NT2/D1 (cell line): ENCODE measurements around the gene PLCB4.

Experiments used
- DNase-seq: peaks from one replicate; pipeline ENCODE4 v3.0.0-alpha.2; 2011; ENCODE audit warnings: low read depth, low spot score
- H3K27me3 ChIP-seq: 2 replicates; pipeline ENCODE4 v1.6.0; 2011; ENCODE audit warnings: mild to moderate bottlenecking; ENCODE audit not compliant: insufficient read length, insufficient read depth
- H3K36me3 ChIP-seq: 2 replicates; pipeline ENCODE4 v1.6.1; 2011; ENCODE audit warnings: mild to moderate bottlenecking, low read length, mixed read lengths; ENCODE audit not compliant: insufficient read depth, insufficient read length
- H3K4me1 ChIP-seq: 2 replicates; pipeline ENCODE4 v1.5.1; 2011; ENCODE audit not compliant: insufficient read depth, insufficient read length
- H3K4me3 ChIP-seq: 2 replicates; pipeline ENCODE4 v1.5.1; 2011; ENCODE audit warnings: low read depth; ENCODE audit not compliant: insufficient read length
- H3K9ac ChIP-seq: 2 replicates; pipeline ENCODE4 v1.6.0; 2011; ENCODE audit warnings: low read depth; ENCODE audit not compliant: insufficient read length
- H3K9me3 ChIP-seq: 2 replicates; pipeline ENCODE4 v1.5.1; 2011; ENCODE audit warnings: mild to moderate bottlenecking, low read length; ENCODE audit not compliant: insufficient read depth
- SUZ12 ChIP-seq: IDR thresholded peaks from 2 replicates; pipeline ENCODE4 v1.6.1; 2011; ENCODE audit not compliant: insufficient read length, insufficient read depth; ENCODE audit errors: extremely low read depth
- YY1 ChIP-seq: IDR thresholded peaks from 2 replicates; pipeline ENCODE4 v1.6.1; 2011; ENCODE audit not compliant: insufficient read length, insufficient read depth
- ZNF274 ChIP-seq: IDR thresholded peaks from 2 replicates; pipeline ENCODE4 v1.6.1; 2011; ENCODE audit warnings: mild to moderate bottlenecking, low read depth, low read length

Gene PLCB4

DNA sequence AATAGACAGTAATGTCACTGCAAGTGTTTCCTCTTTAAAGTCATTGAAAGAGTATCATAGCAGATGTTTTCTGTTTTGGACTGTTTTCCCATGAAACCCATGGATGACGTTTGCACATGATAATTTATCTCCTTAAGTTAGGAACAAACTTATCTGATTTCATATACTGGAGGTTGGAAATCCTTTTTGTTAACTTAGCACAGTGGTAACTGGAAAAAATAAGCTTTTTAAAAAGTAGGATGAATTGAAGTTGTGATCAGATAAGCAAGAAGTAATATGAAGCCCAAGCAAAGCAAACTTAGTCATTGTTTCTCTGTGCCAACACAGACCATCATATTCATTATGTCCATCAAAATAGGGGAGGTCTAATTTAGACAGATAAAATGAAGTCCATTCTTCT is 61.6 kb downstream of the PLCB4 start:
- Histone ChIP-seq H3K27me3 (no peaks in the 10 kb centered on the region), H3K9ac (no peak overlapping the region), H3K4me3 (no peak overlapping the region), H3K9me3 (peaks cover 17% of the 10 kb centered on the region; the same call in 1 of the 2 replicates), H3K36me3 (no peaks in the 10 kb centered on the region), H3K4me1 (no peaks in the 10 kb centered on the region)
- DNase-seq = no peak
- TF ChIP-seq SUZ12 = no peak
- TF ChIP-seq ZNF274 = no peak
- TF ChIP-seq YY1 = no peak

DNA sequence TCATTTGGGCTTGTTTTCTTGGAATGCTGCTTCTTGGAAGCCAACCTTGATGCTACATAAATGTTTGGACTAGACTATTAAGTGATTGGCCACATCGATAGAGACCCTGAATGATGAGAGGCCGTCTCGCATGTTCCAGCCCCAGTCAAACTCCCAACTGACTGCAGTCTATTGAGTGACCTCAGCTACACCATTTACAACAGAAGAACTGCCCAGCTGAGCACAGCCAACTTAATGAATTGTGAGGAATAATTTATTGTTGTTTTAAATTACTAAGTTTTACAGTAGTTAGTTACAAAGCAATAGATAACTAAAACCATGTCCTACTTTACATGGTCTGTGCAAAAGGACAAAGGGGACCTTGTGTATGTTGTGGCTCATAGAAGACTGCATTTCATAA is 63.0 kb downstream of the PLCB4 start:
- Histone ChIP-seq H3K36me3 (no peaks in the 10 kb centered on the region), H3K27me3 (no peaks in the 10 kb centered on the region), H3K4me1 (no peaks in the 10 kb centered on the region), H3K4me3 (no peak overlapping the region), H3K9me3 (peaks cover 17% of the 10 kb centered on the region; the same call in 1 of the 2 replicates), H3K9ac (no peak overlapping the region)
- no peak for TF ChIP-seq SUZ12
- no peak for TF ChIP-seq ZNF274
- no peak for TF ChIP-seq YY1
- no peak for DNase-seq

DNA sequence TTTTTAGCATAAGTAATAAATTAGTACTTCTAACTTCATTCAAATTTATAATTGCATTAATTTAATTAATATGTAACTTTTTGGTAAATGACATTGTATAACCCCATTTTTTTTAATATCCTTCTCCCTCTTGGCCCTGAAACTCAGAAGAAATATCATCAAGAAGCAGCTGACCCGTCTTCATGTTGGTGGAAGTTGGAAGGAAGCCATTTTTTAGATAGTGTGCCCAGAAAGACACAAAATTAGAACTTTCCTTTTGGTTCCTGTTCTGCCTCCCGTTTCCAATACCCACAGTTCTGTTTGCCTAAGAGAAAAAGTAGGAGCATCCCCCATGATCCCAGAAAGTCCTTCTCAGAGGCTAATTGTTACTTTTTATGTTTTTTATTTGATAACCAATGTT is 65.5 kb downstream of the PLCB4 start:
- DNase-seq = no peak
- TF ChIP-seq YY1 = no peak
- no peak for TF ChIP-seq ZNF274
- no peak for TF ChIP-seq SUZ12
- H3K4me1 ChIP-seq = no peaks in the 10 kb centered on the region

DNA sequence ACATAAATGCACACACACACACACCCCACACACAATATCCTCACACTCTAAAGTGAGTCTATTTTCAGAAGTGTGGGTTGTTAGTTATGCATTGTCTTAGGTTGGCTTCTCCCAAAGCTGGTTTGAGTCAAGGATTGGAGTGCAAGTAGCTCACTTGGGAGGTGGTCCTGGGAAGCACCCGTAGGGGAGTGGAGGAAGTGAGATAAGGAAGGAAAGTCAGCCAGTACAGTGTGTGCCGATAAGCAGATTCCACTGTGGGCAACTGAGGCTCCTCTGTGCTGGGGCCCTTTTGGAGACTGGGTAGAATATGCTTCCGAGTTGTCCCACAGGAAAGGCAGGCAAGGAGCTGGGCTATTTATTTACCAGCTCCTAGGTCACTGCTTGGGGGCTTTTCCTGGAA is 67.2 kb downstream of the PLCB4 start:
- Histone ChIP-seq H3K4me3 (no peak overlapping the region), H3K4me1 (no peaks in the 10 kb centered on the region), H3K27me3 (no peaks in the 10 kb centered on the region), H3K9me3 (peaks cover 12% of the 10 kb centered on the region; the same call in 1 of the 2 replicates), H3K9ac (no peak overlapping the region), H3K36me3 (no peaks in the 10 kb centered on the region)
- no peak for TF ChIP-seq YY1
- no peak for TF ChIP-seq SUZ12
- TF ChIP-seq ZNF274 = no peak
- DNase-seq = no peak

More for the DNA sequence above, 65.5 kb downstream of the PLCB4 start:
- Histone ChIP-seq H3K27me3 (no peaks in the 10 kb centered on the region), H3K9me3 (peaks cover 17% of the 10 kb centered on the region; the same call in 1 of the 2 replicates), H3K36me3 (no peaks in the 10 kb centered on the region), H3K9ac (no peak overlapping the region), H3K4me3 (no peak overlapping the region)

DNA sequence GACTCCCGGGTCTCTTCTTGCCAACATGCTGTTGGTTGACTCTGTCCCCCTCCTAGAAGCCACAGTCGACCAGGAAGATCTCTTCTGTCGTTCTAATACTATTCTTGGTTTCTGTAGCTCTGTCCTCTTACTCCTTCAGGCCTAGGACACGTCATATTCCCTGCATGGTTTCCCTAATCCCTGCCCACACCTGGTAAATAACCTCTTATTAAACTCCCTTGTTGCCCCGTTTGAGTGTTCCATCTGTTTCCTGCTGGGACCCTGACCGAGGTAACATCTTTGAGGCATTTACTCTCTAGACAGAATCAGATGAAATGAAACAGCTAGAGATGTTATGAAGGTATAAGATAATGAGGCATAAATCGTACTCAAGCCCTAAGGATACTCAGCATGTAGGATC is 68.1 kb downstream of the PLCB4 start:
- no peak for TF ChIP-seq SUZ12
- no peak for TF ChIP-seq YY1
- no peak for TF ChIP-seq ZNF274
- Histone ChIP-seq H3K4me3 (no peak overlapping the region), H3K9ac (no peak overlapping the region), H3K36me3 (no peaks in the 10 kb centered on the region), H3K9me3 (0 out of 2 replicates have a peak, but pooled peaks cover 4% of the 10 kb centered on the region), H3K27me3 (no peaks in the 10 kb centered on the region), H3K4me1 (no peaks in the 10 kb centered on the region)
- no peak for DNase-seq

DNA sequence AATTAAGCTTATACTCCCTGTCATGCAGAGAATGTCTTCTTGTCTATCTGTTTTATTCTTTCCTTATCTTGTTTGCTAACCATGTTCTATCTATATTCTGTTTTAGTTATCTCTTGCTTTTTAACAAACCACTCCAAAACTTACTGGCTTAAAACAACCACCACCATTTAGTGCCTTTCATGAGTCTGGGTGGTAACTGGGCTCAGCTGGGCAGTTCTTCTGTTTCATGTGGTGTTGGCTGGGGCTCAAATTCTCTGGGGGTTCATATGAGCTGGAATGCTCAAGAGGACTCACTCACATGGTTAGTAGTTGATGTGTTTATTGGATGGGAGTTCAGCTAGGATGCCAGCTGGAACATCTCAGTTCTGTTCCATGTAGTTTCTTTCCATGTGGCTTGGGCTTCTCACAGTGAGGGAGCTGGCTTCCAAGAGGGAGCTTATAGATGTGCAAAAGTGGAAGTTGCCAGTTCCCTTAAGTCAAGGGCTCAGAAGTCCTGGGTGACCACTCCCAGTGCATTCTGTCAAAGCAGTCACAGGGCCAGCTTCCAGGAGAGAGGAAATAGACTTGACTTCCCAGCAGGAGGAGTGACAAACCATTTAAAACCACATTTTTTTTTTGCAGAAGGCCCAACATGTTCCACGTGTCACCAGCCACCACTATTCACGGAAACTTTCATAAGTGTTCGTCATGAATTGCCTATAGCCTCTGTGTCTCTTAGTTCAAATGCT is 70.4 kb downstream of the PLCB4 start:
- no peaks in the 10 kb centered on the region for H3K4me1 ChIP-seq

DNA sequence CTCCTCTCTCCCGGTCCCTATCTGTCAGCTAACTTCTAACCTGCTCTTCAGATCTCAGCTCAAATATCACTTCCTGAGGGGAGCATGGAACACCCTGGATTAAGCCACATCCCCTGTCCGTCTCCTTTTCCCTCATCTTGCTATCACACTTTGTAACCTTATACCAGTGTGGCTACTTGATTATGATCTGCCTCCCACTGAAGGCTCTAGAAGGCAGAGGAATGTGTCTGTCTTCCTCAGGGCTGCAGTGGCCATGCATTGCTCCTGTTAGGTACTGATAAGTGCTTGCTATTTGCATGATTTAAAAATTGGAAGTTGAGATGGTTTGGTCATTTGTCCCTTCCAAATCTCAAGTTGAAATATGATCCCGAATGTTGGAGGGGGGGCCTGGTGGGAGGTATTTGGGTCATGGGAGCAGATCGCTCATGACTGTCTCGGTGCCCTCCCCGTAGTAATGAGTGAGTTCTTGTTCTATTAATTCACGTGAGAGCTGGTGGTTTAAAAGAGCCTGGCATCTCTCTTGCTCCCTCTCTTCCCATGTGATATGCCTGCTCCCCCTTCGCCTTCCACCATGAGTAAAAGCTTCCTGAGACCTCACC is 71.4 kb downstream of the PLCB4 start:
- no peaks in the 10 kb centered on the region for H3K27me3 ChIP-seq
- TF ChIP-seq SUZ12 = no peak
- no peak for TF ChIP-seq ZNF274
- no peak for TF ChIP-seq YY1
- H3K4me1 ChIP-seq = no peaks in the 10 kb centered on the region
- no peaks in the 10 kb centered on the region for H3K36me3 ChIP-seq
- DNase-seq = no peak
- H3K4me3 ChIP-seq = no peak overlapping the region
- no peaks in the 10 kb centered on the region for H3K9me3 ChIP-seq
- no peak overlapping the region for H3K9ac ChIP-seq

More for the DNA sequence above, 70.4 kb downstream of the PLCB4 start:
- no peak for TF ChIP-seq SUZ12
- Histone ChIP-seq H3K27me3 (no peaks in the 10 kb centered on the region), H3K9me3 (no peaks in the 10 kb centered on the region), H3K4me3 (no peak overlapping the region), H3K9ac (no peak overlapping the region), H3K36me3 (no peaks in the 10 kb centered on the region)
- no peak for DNase-seq
